Measurements from ENCODE around the gene IGSF3. TPM values are rescaled to one million over a fixed set of nuclear protein-coding genes. Genes with fewer than 3 reads are reported as not detected.

Gene IGSF3
- total RNA-seq, 1 donor from 2014 or later, result 29.4 TPM

GRCh38 chr1:116580446-116581322 lies 86.8 kb downstream of the IGSF3 start:
- Mint-ChIP-seq H3K27ac (ENCODE audit: unreplicated experiment) (no peak overlapping the region), H3K4me1 (ENCODE audit: unreplicated experiment) (no peaks in the 10 kb centered on the region), H3K27me3 (ENCODE audit: unreplicated experiment) (peaks cover 2% of the 10 kb centered on the region), H3K36me3 (ENCODE audit: low read depth, unreplicated experiment) (peaks cover 4% of the 10 kb centered on the region), H3K9me3 (ENCODE audit: unreplicated experiment) (no peaks in the 10 kb centered on the region), H3K4me3 (ENCODE audit: unreplicated experiment) (no peak overlapping the region)
- no peak for TF ChIP-seq CTCF (IDR thresholded peaks at IDR 0.05; ENCODE audit: unreplicated experiment)
- DNase-seq (ENCODE audit: low spot score), result no peak

DNA sequence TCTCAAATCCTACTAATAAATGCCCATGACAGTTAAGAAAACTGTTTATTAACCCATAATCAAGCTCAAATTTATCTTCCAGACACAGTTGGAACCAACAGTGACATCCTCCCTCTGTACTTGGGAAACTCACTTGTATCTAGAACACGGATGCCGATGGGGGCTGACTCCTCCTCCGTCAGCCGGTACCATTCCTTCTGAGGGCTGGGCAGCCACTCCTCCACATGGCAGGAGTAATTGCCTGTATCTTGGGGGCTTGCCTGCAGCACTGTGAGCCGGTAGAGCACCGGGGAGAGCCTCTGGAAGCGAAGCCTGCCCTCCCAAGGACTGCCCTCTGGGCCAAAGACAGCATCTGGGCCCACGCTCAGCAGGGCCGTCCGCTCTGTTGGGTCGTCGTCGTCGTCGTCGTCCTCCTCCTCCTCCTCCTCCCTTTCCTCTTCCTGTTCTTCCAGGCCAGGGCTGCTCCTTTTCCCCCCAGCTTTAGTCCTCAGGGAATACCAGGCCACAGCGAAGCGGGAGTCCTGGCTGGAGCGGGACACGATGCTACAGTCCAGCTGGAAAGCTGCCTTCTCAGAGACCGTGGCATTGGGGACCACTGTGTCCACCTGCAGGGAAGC lies 88.2 kb downstream of the IGSF3 start:
- H3K4me3 Mint-ChIP-seq (ENCODE audit: unreplicated experiment), result no peak overlapping the region
- H3K9me3 Mint-ChIP-seq (ENCODE audit: unreplicated experiment), result no peaks in the 10 kb centered on the region
- H3K36me3 Mint-ChIP-seq (ENCODE audit: low read depth, unreplicated experiment), result peaks cover 4% of the 10 kb centered on the region
- H3K4me1 Mint-ChIP-seq (ENCODE audit: unreplicated experiment), result no peaks in the 10 kb centered on the region
- no peak overlapping the region for H3K27ac Mint-ChIP-seq (ENCODE audit: unreplicated experiment)
- no peak for DNase-seq (ENCODE audit: low spot score)
- TF ChIP-seq CTCF (IDR thresholded peaks at IDR 0.05; ENCODE audit: unreplicated experiment), result no peak
- H3K27me3 Mint-ChIP-seq (ENCODE audit: unreplicated experiment), result peaks cover 2% of the 10 kb centered on the region

DNA sequence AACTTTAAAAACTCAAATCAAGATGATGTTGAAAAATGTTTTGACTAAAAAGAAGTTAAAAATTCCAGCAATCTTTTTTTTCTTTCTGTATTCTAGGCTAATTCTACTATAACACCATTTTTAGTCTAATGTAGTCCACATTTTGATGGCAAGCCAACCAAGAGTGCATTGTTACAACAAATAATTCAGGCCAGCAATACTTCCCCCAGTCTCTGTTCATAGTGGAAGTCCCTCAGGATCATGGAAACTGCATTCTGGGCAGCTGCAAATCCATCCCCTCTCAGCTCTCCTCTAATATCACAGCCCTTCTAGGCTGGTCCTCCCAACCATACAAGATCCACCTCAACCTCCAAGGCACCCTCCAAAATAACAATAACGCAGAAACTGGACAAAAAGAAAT lies 89.0 kb downstream of the IGSF3 start:
- H3K4me1 Mint-ChIP-seq (ENCODE audit: unreplicated experiment), result no peaks in the 10 kb centered on the region
- no peaks in the 10 kb centered on the region for H3K9me3 Mint-ChIP-seq (ENCODE audit: unreplicated experiment)
- H3K27ac Mint-ChIP-seq (ENCODE audit: unreplicated experiment), result no peak overlapping the region
- peaks cover 2% of the 10 kb centered on the region for H3K27me3 Mint-ChIP-seq (ENCODE audit: unreplicated experiment)
- H3K36me3 Mint-ChIP-seq (ENCODE audit: low read depth, unreplicated experiment), result peaks cover 4% of the 10 kb centered on the region
- no peak for TF ChIP-seq CTCF (IDR thresholded peaks at IDR 0.05; ENCODE audit: unreplicated experiment)
- DNase-seq (ENCODE audit: low spot score), result no peak
- H3K4me3 Mint-ChIP-seq (ENCODE audit: unreplicated experiment), result no peak overlapping the region

DNA sequence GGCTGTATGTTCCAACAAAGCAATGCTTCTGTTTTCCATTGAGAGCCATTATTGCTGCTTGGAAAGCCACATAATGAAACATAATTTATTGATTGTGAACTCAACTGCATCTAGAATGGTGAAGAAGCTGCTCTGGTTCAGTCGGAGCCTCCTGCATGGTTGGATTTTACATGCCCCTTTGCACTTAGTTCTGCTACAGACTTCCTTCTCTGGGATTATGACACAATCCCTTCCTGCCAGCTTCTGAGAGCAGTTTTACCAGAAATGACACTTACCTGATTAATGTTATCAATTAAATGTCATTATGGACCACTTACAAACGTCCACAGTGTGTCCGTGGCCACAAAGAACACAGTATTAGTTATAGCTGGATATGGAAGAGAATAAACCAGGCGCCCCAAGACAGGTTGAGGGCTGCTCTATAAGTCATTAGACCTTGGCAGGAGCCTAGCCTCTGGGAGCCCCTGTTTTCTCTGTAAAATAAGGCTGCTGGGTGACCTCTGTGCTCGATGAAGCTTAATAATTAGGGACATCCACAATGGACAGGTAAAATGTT lies 89.7 kb downstream of the IGSF3 start:
- no peak for DNase-seq (ENCODE audit: low spot score)
- no peak for TF ChIP-seq CTCF (IDR thresholded peaks at IDR 0.05; ENCODE audit: unreplicated experiment)
- H3K4me3 Mint-ChIP-seq (ENCODE audit: unreplicated experiment), result no peak overlapping the region
- no peaks in the 10 kb centered on the region for H3K4me1 Mint-ChIP-seq (ENCODE audit: unreplicated experiment)
- peaks cover 4% of the 10 kb centered on the region for H3K36me3 Mint-ChIP-seq (ENCODE audit: low read depth, unreplicated experiment)
- peaks cover 2% of the 10 kb centered on the region for H3K27me3 Mint-ChIP-seq (ENCODE audit: unreplicated experiment)
- no peaks in the 10 kb centered on the region for H3K9me3 Mint-ChIP-seq (ENCODE audit: unreplicated experiment)
- H3K27ac Mint-ChIP-seq (ENCODE audit: unreplicated experiment), result no peak overlapping the region

Data from endothelial cell (in vitro differentiated cells).